Kidney (tissue), 14 donors: ENCODE data around the gene TFG. TPM values are rescaled to one million over a fixed set of nuclear protein-coding genes. Genes with fewer than 3 reads are reported as not detected.

Experiments
- DNase-seq, 5 donors: peaks; one replicate each; pipeline ENCODE4 v3.0.0-alpha.2; 2013 to 2020
- FAIRE-seq: peaks from 2 replicates; lab custom pipeline; 2012; peaks lifted over from hg19 to GRCh38; lab: Jason Lieb, UNC
- H3K27ac ChIP-seq, 2 donors: one replicate each; pipeline ENCODE4 v1.7.0; 2013; ENCODE audit warnings: low read depth in 2 of 2, low read length in 2 of 2, inconsistent platforms in 1 of 2
- H3K27me3 ChIP-seq: one replicate; pipeline ENCODE4 v1.7.1; 2013; ENCODE audit warnings: low read length, inconsistent platforms; ENCODE audit not compliant: control insufficient read depth, insufficient read depth
- H3K36me3 ChIP-seq, 3 donors: one replicate each; pipeline versions ENCODE4 v1.7.0 to v1.7.1; 2013; ENCODE audit warnings: low read length in 3 of 3, control low read depth in 1 of 3, inconsistent platforms in 1 of 3; ENCODE audit not compliant: insufficient read depth in 3 of 3, control insufficient read depth in 2 of 3
- H3K4me1 ChIP-seq, 3 donors: one replicate each; pipeline versions ENCODE4 v1.7.0 to v1.7.1; 2013; ENCODE audit warnings: low read length in 3 of 3, inconsistent platforms in 1 of 3, low read depth in 1 of 3; ENCODE audit not compliant: control insufficient read depth in 2 of 3, insufficient read depth in 2 of 3
- H3K4me3 ChIP-seq, 3 donors: one replicate each; pipeline versions ENCODE4 v1.7.0 to v1.8.1; 2013; ENCODE audit warnings: low read length in 3 of 3, control low read depth in 1 of 3, inconsistent platforms in 1 of 3
- H3K9ac ChIP-seq, 3 donors: one replicate each; pipeline versions ENCODE4 v1.7.0 to v1.7.1; 2013; ENCODE audit warnings: low read length in 3 of 3, control low read depth in 1 of 3, inconsistent platforms in 1 of 3
- H3K9me3 ChIP-seq, 3 donors: one replicate each; pipeline versions ENCODE4 v1.7.0 to v1.7.1; 2013; ENCODE audit warnings: low read length in 3 of 3, control low read depth in 1 of 3, inconsistent platforms in 1 of 3; ENCODE audit not compliant: control insufficient read depth in 2 of 3, insufficient read depth in 1 of 3
- CTCF ChIP-seq: IDR thresholded peaks from 3 replicates; pipeline ENCODE4 v1.5.1; 2012; ENCODE audit warnings: mild to moderate bottlenecking, moderate library complexity, borderline replicate concordance; ENCODE audit not compliant: insufficient read depth; ENCODE audit errors: extremely low read depth
- intact Hi-C: fragments of 100-400 bp; cut with DNase I; formaldehyde crosslinking; loops from one replicate; pipeline ENCODE4 v1.11.1; 2022
- polyA plus RNA-seq: library from polyadenylated mRNA; stranded (reverse); fragments of 350-450 nt; fragmentation: Illumina TruSeq; extraction: RNeasy Lipid Tissue Mini Kit (QIAGEN cat#74804); gene quantifications from one replicate; pipeline ENCODE4 v1.2.3, GENCODE V29; 2014; ENCODE audit warnings: low read depth, low replicate concordance; ENCODE audit not compliant: insufficient read depth
- total RNA-seq: library from RNA; stranded (reverse); fragmentation: NEBNext Ultra II Directional; extraction: Animal tissue kit (Norgen Biotek cat#: 25700); gene quantifications from one replicate; pipeline ENCODE4 v1.2.1, GENCODE V29; 2021
- donor health status: control.
- donor health status: control.
- donor health status: control.
- donor health status: control.
- donor health status: control.
- donor health status: DM: yes; HTN: yes; CAD: no.
- donor health status: Normal renal cell carcinoma (clear cell type).

Gene TFG
- total and polyA plus RNA-seq, 2 donors from 2014 or later = 84.8 to 86.2 TPM

GRCh38 chr3:100753846-100754245 is 44.6 kb downstream of the TFG start:
- peaks cover 5 to 9% (median 8%) of the 10 kb centered on the region in 3 donors for H3K36me3 ChIP-seq

DNA sequence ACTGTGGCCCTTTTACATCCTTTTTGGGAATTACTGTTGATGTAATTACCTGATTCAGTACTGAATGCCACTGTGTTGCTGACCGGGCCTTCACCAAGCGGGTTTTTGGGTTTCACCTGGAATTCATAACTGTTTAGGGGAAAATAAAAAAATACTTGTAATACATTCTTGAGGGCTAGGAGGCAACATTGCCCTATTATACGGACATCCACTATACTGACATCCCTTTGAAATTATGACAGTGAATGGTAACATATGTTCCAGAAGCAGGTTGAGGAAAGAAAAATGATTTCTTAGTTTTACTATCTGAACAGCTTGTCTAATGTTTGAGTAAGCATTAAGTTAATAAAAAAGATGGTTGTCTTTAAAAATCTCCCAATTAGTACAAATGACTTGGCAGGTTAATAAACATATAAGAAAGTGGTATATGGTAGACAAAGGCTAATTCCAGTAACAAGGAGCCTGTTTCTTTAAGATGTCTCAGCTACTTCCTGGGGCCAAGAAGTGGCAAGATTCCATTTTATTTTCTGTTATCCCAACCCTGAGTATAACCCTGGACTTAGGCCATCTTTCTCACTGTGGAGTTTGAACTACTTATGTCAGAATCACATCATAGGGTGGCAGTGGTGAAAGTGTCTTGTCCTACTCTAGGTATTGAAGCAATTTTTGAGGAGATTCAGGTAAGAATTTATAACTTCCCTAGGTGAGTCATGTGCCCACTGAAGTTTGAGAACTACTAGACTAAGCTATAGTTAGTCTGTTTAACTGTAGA is 45.5 kb downstream of the TFG start:
- H3K27ac ChIP-seq = no peak overlapping the region
- DNase-seq = peak in 1 of 5 donors; percentile 16
- peaks cover 0 to 4% (median 3%) of the 10 kb centered on the region in 3 donors for H3K4me1 ChIP-seq
- no peak for FAIRE-seq
- no peaks in the 10 kb centered on the region for H3K9me3 ChIP-seq
- intact Hi-C loops = no loop called here
- H3K27me3 ChIP-seq = no peaks in the 10 kb centered on the region
- no peak for TF ChIP-seq CTCF
- peaks cover 0 to 9% (median 2%) of the 10 kb centered on the region in 3 donors for H3K36me3 ChIP-seq
- no peak overlapping the region for H3K4me3 ChIP-seq
- no peak overlapping the region for H3K9ac ChIP-seq

More at GRCh38 chr3:100753846-100754245, 44.6 kb downstream of the TFG start:
- TF ChIP-seq CTCF = no peak
- peaks cover 0 to 4% (median 0%) of the 10 kb centered on the region in 3 donors for H3K4me1 ChIP-seq
- no peaks in the 10 kb centered on the region for H3K27me3 ChIP-seq
- FAIRE-seq = no peak
- no peaks in the 10 kb centered on the region for H3K9me3 ChIP-seq
- intact Hi-C loops = no loop called here
- no peak overlapping the region for H3K9ac ChIP-seq
- no peak overlapping the region for H3K4me3 ChIP-seq
- no peak overlapping the region for H3K27ac ChIP-seq
- no peak for DNase-seq

GRCh38 chr3:100756441-100756840 is 47.1 kb downstream of the TFG start:
- FAIRE-seq (no peak), DNase-seq (no peak)
- Histone ChIP-seq H3K4me3 (no peak overlapping the region), H3K27ac (no peak overlapping the region), H3K9ac (no peak overlapping the region), H3K36me3 (peaks cover 0 to 3% (median 2%) of the 10 kb centered on the region in 3 donors), H3K27me3 (no peaks in the 10 kb centered on the region), H3K9me3 (no peaks in the 10 kb centered on the region), H3K4me1 (peaks cover 0 to 4% (median 4%) of the 10 kb centered on the region in 3 donors)
- intact Hi-C loops = no loop called here
- TF ChIP-seq CTCF = no peak
